ENCODE results near the gene ASCL2.

DNA sequence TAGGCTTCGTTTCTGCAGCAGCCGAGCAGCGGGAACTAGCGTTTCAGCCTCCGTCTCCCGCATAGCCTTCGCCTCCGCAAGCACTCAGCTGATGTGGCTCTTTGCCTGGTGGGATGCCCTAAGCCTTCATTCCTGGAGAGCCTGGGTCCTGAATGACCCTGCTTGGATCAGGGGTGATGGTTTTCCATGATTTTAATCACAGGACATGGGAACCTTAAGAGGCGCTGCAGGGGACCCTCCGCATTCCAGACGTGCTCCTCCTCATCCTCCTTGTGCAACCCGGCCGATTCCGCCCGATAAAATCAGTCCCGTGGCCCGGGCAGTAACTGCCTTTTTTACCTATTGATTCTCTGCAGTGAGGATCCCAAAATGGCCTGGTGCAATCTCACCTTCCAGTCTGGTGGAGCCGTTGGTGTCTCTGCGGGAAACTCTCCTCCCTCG, 23.2 kb upstream of the ASCL2 start:
- no peak for TF ChIP-seq POLR2A (IDR thresholded peaks at IDR 0.05; ENCODE audit: low read depth, low read length)
- TF ChIP-seq, protein P1, sequence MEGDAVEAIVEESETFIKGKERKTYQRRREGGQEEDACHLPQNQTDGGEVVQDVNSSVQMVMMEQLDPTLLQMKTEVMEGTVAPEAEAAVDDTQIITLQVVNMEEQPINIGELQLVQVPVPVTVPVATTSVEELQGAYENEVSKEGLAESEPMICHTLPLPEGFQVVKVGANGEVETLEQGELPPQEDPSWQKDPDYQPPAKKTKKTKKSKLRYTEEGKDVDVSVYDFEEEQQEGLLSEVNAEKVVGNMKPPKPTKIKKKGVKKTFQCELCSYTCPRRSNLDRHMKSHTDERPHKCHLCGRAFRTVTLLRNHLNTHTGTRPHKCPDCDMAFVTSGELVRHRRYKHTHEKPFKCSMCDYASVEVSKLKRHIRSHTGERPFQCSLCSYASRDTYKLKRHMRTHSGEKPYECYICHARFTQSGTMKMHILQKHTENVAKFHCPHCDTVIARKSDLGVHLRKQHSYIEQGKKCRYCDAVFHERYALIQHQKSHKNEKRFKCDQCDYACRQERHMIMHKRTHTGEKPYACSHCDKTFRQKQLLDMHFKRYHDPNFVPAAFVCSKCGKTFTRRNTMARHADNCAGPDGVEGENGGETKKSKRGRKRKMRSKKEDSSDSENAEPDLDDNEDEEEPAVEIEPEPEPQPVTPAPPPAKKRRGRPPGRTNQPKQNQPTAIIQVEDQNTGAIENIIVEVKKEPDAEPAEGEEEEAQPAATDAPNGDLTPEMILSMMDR (IDR thresholded peaks at IDR 0.05; ENCODE audit: extremely low read depth in 1 of 2, insufficient read depth in 1 of 2, low read depth in 1 of 2, low read length in 2 of 2) = no peak
- no peak for TF ChIP-seq JUN (IDR thresholded peaks at IDR 0.05; ENCODE audit: borderline replicate concordance, insufficient read depth, insufficient read length, low read depth)
- no peak for TF ChIP-seq EZH2 (IDR thresholded peaks at IDR 0.05; ENCODE audit: borderline replicate concordance, low read depth, low read length, severe bottlenecking)
- no peak for TF ChIP-seq POLR2AphosphoS5 (IDR thresholded peaks at IDR 0.05; ENCODE audit: insufficient read depth, low read depth, low read length)
- TF ChIP-seq MAX (IDR thresholded peaks at IDR 0.05; ENCODE audit: insufficient read depth, insufficient read length) = no peak

Measured in endothelial cell of umbilical vein (primary cell).